ENCODE data around the gene FBXL4. TPM values are rescaled to one million over a fixed set of nuclear protein-coding genes. Genes with fewer than 3 reads are reported as not detected.

FBXL4 gene
- total RNA-seq, 1 experiment from 2014 or later = 5.1 TPM

DNA sequence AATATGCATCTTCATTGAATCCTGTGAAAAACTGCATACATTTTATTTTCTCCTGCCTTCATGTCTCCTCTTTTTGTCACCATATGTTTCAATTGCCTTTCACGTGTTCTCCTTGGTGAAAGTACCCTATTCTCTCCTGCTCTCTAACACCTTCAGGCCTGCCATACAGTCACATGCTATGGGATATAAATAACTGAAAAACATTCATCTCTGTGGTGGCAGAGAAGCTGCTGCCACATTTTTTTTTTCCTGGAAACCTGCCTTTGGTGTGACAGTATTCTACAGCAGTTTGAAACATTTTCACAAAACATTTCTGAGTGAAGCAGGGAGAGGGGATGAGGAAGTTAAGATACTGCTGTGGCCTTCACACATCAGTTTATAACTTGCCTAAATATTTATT, 44.8 kb upstream of the FBXL4 start:
- H3K27me3 ChIP-seq (ENCODE audit: insufficient read depth, low read length) = no peaks in the 10 kb centered on the region
- no peak overlapping the region for H3K27ac ChIP-seq (ENCODE audit: insufficient read length, low read depth, low read length)
- no peaks in the 10 kb centered on the region for H3K4me1 Mint-ChIP-seq
- H3K27me3 Mint-ChIP-seq (ENCODE audit: low read depth) = peaks cover 2% of the 10 kb centered on the region
- no peak overlapping the region for H2BK20ac ChIP-seq (ENCODE audit: low read depth, low read length, poor library complexity, severe bottlenecking)
- no peak overlapping the region for H2AK5ac ChIP-seq (ENCODE audit: insufficient read length, low read length)
- no peaks in the 10 kb centered on the region for H3K79me1 ChIP-seq (ENCODE audit: insufficient read depth, low read depth, low read length, poor library complexity, severe bottlenecking)
- no peaks in the 10 kb centered on the region for H3K9me3 Mint-ChIP-seq
- H3K27ac Mint-ChIP-seq = no peak overlapping the region
- no peak overlapping the region for H3K56ac ChIP-seq (ENCODE audit: insufficient read length, low read depth, low read length)
- H3K9me3 ChIP-seq (ENCODE audit: control insufficient read depth, low read depth, low read length) = no peaks in the 10 kb centered on the region
- no peak for DNase-seq
- no peak overlapping the region for H3K9ac ChIP-seq (ENCODE audit: extremely low read depth, insufficient read length, low read length)
- H3K4me1 ChIP-seq (ENCODE audit: insufficient read depth, low read length) = no peaks in the 10 kb centered on the region
- H2BK15ac ChIP-seq (ENCODE audit: low read depth, low read length) = no peak overlapping the region
- H2BK5ac ChIP-seq (ENCODE audit: insufficient read length, low read length) = no peak overlapping the region
- no peak overlapping the region for H3T11ph ChIP-seq (ENCODE audit: low read length)
- no peak overlapping the region for H2BK12ac ChIP-seq (ENCODE audit: insufficient read length, low read depth, low read length)
- no peaks in the 10 kb centered on the region for H3K79me2 ChIP-seq (ENCODE audit: insufficient read depth, low read length)
- no peak overlapping the region for H2AFZ ChIP-seq (ENCODE audit: low read length)
- H4K91ac ChIP-seq (ENCODE audit: insufficient read length, low read depth, low read length) = no peak overlapping the region
- no peak for TF ChIP-seq CTCF (conservative IDR thresholded peaks at IDR 0.05)
- no peak overlapping the region for H4K8ac ChIP-seq (replicated peaks; ENCODE audit: insufficient read length, low read depth, low read length)
- no peak overlapping the region for H3K4ac ChIP-seq (ENCODE audit: low read depth, low read length)
- H3K4me2 ChIP-seq (ENCODE audit: insufficient read depth, insufficient read length, low read length) = no peak overlapping the region
- no peak overlapping the region for H2BK120ac ChIP-seq (ENCODE audit: low read depth, low read length, poor library complexity, severe bottlenecking)
- no peaks in the 10 kb centered on the region for H3K36me3 Mint-ChIP-seq (ENCODE audit: insufficient read depth in 1 of 3, low read depth in 3 of 3)
- H4K5ac ChIP-seq (ENCODE audit: insufficient read length, low read depth, low read length) = no peak overlapping the region
- no peak overlapping the region for H3K23ac ChIP-seq (ENCODE audit: insufficient read length, low read depth, low read length)
- no CpG with 5 or more reads among the region's 1 CpG for WGBS (ENCODE audit: extremely low coverage, insufficient read length, low lambda C conversion rate)
- no peaks in the 10 kb centered on the region for H4K20me1 ChIP-seq (ENCODE audit: control insufficient read depth, insufficient read depth, insufficient read length)
- no peak overlapping the region for H3K14ac ChIP-seq (ENCODE audit: insufficient read depth, low read length)
- H3K23me2 ChIP-seq (ENCODE audit: insufficient read length, low read depth, low read length, poor library complexity, severe bottlenecking) = no peaks in the 10 kb centered on the region
- no peak overlapping the region for H3K4me3 Mint-ChIP-seq
- H3K18ac ChIP-seq (ENCODE audit: insufficient read length, low read depth, low read length) = no peak overlapping the region

Measured in H9 (cell line).